Adrenal gland (tissue), 12 donors: ENCODE data around the gene MMP24. TPM values are rescaled to one million over a fixed set of nuclear protein-coding genes. Genes with fewer than 3 reads are reported as not detected.
A peak's percentile ranks its signal among the peaks of the same experiment; 100 is the strongest.

Source experiments
- DNase-seq, 7 donors: peaks; one replicate each; pipeline ENCODE4 v3.0.0-alpha.2; 2019 to 2020
- H3K27ac ChIP-seq, 5 donors: fragments of 200-600 bp; sonication (generic) in 4 of 5; 1 replicate in 3 of 5; 2 replicates in 2 of 5; pipeline versions ENCODE4 v1.5.1 to v1.8.0; 2016 to 2020; ENCODE audit warnings: mild to moderate bottlenecking in 1 of 5
- H3K27me3 ChIP-seq: fragments of 200-600 bp; 2 replicates; pipeline ENCODE4 v1.8.0; 2021
- H3K36me3 ChIP-seq, 2 donors: fragments of 200-600 bp; replicated peaks in 1 of 2; 1 replicate in 1 of 2; 2 replicates in 1 of 2; pipeline versions ENCODE4 v1.5.1 to v1.8.0; 2018 to 2022
- H3K4me1 ChIP-seq, 2 donors: fragments of 200-600 bp; replicated peaks in 1 of 2; 1 replicate in 1 of 2; 2 replicates in 1 of 2; pipeline versions ENCODE4 v1.5.1 to v1.8.0; 2018 to 2021
- H3K4me3 ChIP-seq, 4 donors: fragments of 200-600 bp; sonication (generic) in 3 of 4; one replicate each; pipeline ENCODE4 v1.5.1; 2016 to 2018
- H3K9me3 ChIP-seq, 3 donors: fragments of 200-600 bp; sonication (generic) in 1 of 3; replicated peaks in 1 of 3; 1 replicate in 2 of 3; 2 replicates in 1 of 3; pipeline versions ENCODE4 v1.5.1 to v1.8.0; 2016 to 2021
- CTCF ChIP-seq, 6 experiments: fragments of 450-650 bp in 4 of 6; fragments of 200-600 bp in 2 of 6; sonication (generic) in 1 of 6; IDR thresholded peaks; 1 replicate in 5 of 6; 2 replicates in 1 of 6; pipeline versions ENCODE4 v1.5.1 to v1.8.0; 2016 to 2021; ENCODE audit warnings: antibody characterized with exemption in 6 of 6, mild to moderate bottlenecking in 2 of 6, moderate library complexity in 1 of 6
- POLR2A ChIP-seq, 2 donors: fragments of 450-650 bp; IDR thresholded peaks; one replicate each; pipeline ENCODE4 v1.6.1; 2017; ENCODE audit warnings: antibody characterized with exemption in 2 of 2, mild to moderate bottlenecking in 2 of 2, moderate library complexity in 1 of 2
- WGBS, 4 donors: extraction: QIAGEN DNeasy Blood & Tissue Kit in 2 of 4; methylation state at CpG; one replicate each; pipeline versions ENCODE4 v1.1.5 to v1.1.7; 2013 to 2017; 5-methylcytosine and 5-hydroxymethylcytosine counted together
- intact Hi-C, 2 donors: fragments of 100-400 bp; cut with DNase I; formaldehyde crosslinking; loops; one replicate each; pipeline versions ENCODE4 v1.14.1 to v1.15.0; 2022 to 2023
- polyA plus RNA-seq, 3 donors: library from polyadenylated mRNA; stranded (reverse); fragments of 200-250 nt in 2 of 3; fragments of 350-450 nt in 1 of 3; fragmentation: Illumina TruSeq in 1 of 3; extraction: RNeasy Lipid Tissue Mini Kit (QIAGEN cat#74804) in 1 of 3; gene quantifications; one replicate each; pipeline ENCODE4 v1.2.3, GENCODE V29; 2013 to 2014
- total RNA-seq, 9 donors: library from RNA; depleted of rRNA in 4 of 9; stranded (reverse); fragments of >200 nt in 4 of 9; fragments of 120-200 nt in 1 of 9; fragmentation: NEBNext Ultra II Directional in 1 of 9; extraction: Animal tissue kit (Norgen Biotek cat#: 25700) in 1 of 9; gene quantifications; one replicate each; pipeline versions ENCODE4 v1.1.0 to v1.2.4, GENCODE V29; 2013 to 2023
- donor health status: healthy with polysubstance abuse.
- donor health status: Bipolar disorder and iron deficiency.
- donor health status: DM: yes; HTN: yes; CAD: no.
- donor health status: DM: no; HTN: no; CAD: no.
- donor health status: DM: no; HTN: no; CAD: no.
- donor health status: DM: yes; HTN: yes; CAD: no.

Gene MMP24
- total and polyA plus RNA-seq, 12 donors, result 0.09 to 2.3 (median 1.3) TPM

DNA sequence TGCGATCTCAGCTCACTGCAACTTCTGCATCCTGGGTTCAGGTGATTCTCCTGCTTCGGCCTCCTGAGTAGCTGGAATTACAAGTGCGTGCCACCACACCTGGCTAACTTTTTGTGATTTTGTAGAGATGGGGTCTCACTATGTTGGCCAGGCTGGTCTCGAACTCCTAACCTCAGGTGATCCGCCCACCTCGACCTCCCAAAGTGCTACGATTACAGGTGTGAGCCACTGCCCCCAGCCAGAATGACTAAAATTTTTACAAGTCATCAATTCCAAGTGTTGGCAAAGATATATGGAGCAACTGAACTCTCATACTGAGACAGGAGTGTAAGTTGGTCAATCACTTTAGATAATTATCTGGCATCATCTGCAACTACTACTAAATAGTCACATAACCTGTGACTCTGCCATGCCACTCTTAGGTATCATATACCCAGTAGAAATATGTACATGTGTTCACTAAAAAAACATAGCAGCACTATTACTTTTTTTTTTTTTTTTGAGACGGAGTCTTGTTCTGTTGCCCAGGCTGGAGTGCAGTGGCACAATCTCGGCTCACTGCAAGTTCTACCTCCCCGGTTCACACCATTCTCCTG, 55.1 kb downstream of the MMP24 start:
- H3K4me1 ChIP-seq, result peaks cover 26 to 53% of the 10 kb centered on the region in 2 donors
- WGBS, 4 donors, result 95 to 99% (median 95%) methylated on average over 10 of the region's 10 CpGs
- intact Hi-C loops, result no loop called here
- no peak overlapping the region for H3K27ac ChIP-seq
- H3K27me3 ChIP-seq, result no peaks in the 10 kb centered on the region
- H3K9me3 ChIP-seq, result no peaks in the 10 kb centered on the region
- no peak overlapping the region for H3K4me3 ChIP-seq
- peaks cover 0 to 24% of the 10 kb centered on the region in 2 donors for H3K36me3 ChIP-seq
- no peak for TF ChIP-seq CTCF (IDR thresholded peaks at IDR 0.05)
- no peak for TF ChIP-seq POLR2A (IDR thresholded peaks at IDR 0.05)
- no peak for DNase-seq

DNA sequence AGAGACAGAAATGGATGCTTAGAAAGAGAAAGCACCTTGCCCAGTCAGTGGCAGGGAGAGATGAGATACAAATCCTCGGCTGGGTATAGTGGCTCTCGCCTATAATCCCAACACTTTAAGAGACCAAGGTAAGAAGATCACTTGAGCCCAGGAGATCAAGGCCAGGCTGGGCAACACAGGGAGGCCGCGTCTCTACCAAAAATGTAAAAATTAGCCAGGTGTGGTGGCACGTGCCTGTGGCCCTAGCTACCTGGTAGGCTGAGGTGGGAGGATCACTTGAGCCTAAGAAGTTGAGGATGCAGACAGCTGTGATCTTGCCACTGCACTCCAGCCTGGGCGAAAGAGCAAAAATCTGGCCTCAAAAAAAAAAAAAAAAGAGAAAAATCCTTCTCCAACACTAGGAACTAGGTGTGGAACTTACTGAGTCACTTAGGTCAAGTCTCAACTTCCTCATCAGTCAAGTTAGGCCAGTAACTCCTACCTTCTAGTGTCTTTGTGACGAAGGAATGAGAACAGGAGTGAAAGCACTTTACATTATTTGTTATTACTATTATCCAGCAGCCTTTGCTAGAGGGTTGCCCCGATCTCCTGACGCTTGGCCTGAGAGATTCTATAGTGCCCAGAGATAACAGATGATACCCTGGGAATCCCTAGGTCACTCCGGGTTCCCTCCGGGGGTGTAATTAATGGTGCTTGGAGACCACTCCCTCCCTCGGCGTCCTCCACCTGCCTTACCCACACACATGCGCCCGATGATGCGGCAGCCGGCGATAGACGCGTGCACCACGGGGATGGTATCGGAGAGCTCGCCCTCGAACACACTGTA, 57.2 kb downstream of the MMP24 start:
- peak overlapping the region in 3 of 5 donors; percentile 66 to 90 (median 82) for H3K27ac ChIP-seq
- H3K36me3 ChIP-seq, result peaks cover 0 to 21% of the 10 kb centered on the region in 2 donors
- 15 to 32% (median 24%) methylated on average over 13 to 24 of the region's 24 CpGs for WGBS, 4 donors
- H3K9me3 ChIP-seq, result no peaks in the 10 kb centered on the region
- DNase-seq, result peak in 2 of 7 donors; percentile 35 to 42
- peaks cover 15 to 44% of the 10 kb centered on the region in 2 donors for H3K4me1 ChIP-seq
- intact Hi-C loops, result no loop called here
- no peaks in the 10 kb centered on the region for H3K27me3 ChIP-seq
- H3K4me3 ChIP-seq, result peak overlapping the region; percentile 17 to 98 (median 75)
- no peak for TF ChIP-seq CTCF (IDR thresholded peaks at IDR 0.05)
- no peak for TF ChIP-seq POLR2A (IDR thresholded peaks at IDR 0.05)

GRCh38 chr20:35284267-35284991, 57.9 kb downstream of the MMP24 start, which contains the start of gene EIF6:
Gene EIF6 (minus strand): TSS chr20:35284772. CDS start chr20:35284487, 285 bp downstream.
- H3K4me3 ChIP-seq, result peak within 1 kb of the TSS; percentile 17 to 98 (median 75)
- WGBS, 4 donors, result 0 to 1% (median 0%) methylated on average over 23 to 61 of the region's 61 CpGs
- H3K4me1 ChIP-seq, result peaks cover 11 to 36% of the 10 kb centered on the region in 2 donors
- H3K27ac ChIP-seq, result peak within 1 kb of the TSS in 4 of 5 donors; percentile 19 to 90 (median 74)
- intact Hi-C loops, result no loop called here
- TF ChIP-seq POLR2A (IDR thresholded peaks at IDR 0.05) (no peak), CTCF (IDR thresholded peaks at IDR 0.05) (no peak)
- peak; percentile 77 to 90 (median 80) for DNase-seq
- H3K9me3 ChIP-seq, result no peaks in the 10 kb centered on the region
- H3K27me3 ChIP-seq, result no peaks in the 10 kb centered on the region
- peaks cover 0 to 13% of the 10 kb centered on the region in 2 donors for H3K36me3 ChIP-seq
